ENCODE data around the gene REG1B.

Gene REG1B

GRCh38 chr2:79114797-79115494 lies 27.2 kb upstream of the REG1B start:
- H3K9me3 ChIP-seq = no peaks in the 10 kb centered on the region
- H3K27ac ChIP-seq = no peak overlapping the region
- TF ChIP-seq CTCF (IDR thresholded peaks at IDR 0.05) = no peak
- no peaks in the 10 kb centered on the region for H3K36me3 ChIP-seq
- H3K27me3 ChIP-seq = no peaks in the 10 kb centered on the region
- no peaks in the 10 kb centered on the region for H3K4me1 ChIP-seq (ENCODE audit: control insufficient read depth in 1 of 2, insufficient read depth in 1 of 2, low read depth in 1 of 2, low read length in 1 of 2)
- no peak overlapping the region for H3K4me3 ChIP-seq (ENCODE audit: low read depth in 1 of 2, low read length in 1 of 2)

GRCh38 chr2:79112269-79112668 lies 24.5 kb upstream of the REG1B start:
- Histone ChIP-seq H3K27me3 (no peaks in the 10 kb centered on the region), H3K9me3 (no peaks in the 10 kb centered on the region), H3K4me3 (ENCODE audit: low read depth in 1 of 2, low read length in 1 of 2) (no peak overlapping the region), H3K4me1 (ENCODE audit: control insufficient read depth in 1 of 2, insufficient read depth in 1 of 2, low read depth in 1 of 2, low read length in 1 of 2) (no peaks in the 10 kb centered on the region), H3K27ac (no peak overlapping the region), H3K36me3 (no peaks in the 10 kb centered on the region)
- no peak for TF ChIP-seq CTCF (IDR thresholded peaks at IDR 0.05)

GRCh38 chr2:79105259-79105658 lies 17.5 kb upstream of the REG1B start:
- Histone ChIP-seq H3K27me3 (no peaks in the 10 kb centered on the region), H3K36me3 (no peaks in the 10 kb centered on the region), H3K4me1 (ENCODE audit: control insufficient read depth in 1 of 2, insufficient read depth in 1 of 2, low read depth in 1 of 2, low read length in 1 of 2) (no peaks in the 10 kb centered on the region), H3K9me3 (no peaks in the 10 kb centered on the region), H3K27ac (no peak overlapping the region), H3K4me3 (ENCODE audit: low read depth in 1 of 2, low read length in 1 of 2) (no peak overlapping the region)
- TF ChIP-seq CTCF (IDR thresholded peaks at IDR 0.05) = no peak

- no peaks in the 10 kb centered on the region for H3K27me3 ChIP-seq
- H3K4me3 ChIP-seq (ENCODE audit: low read depth in 1 of 2, low read length in 1 of 2) = no peak overlapping the region
- H3K27ac ChIP-seq = no peak overlapping the region
- H3K4me1 ChIP-seq (ENCODE audit: control insufficient read depth in 1 of 2, insufficient read depth in 1 of 2, low read depth in 1 of 2, low read length in 1 of 2) = no peaks in the 10 kb centered on the region
- no peak for TF ChIP-seq CTCF (IDR thresholded peaks at IDR 0.05)
- H3K9me3 ChIP-seq = no peaks in the 10 kb centered on the region
- no peaks in the 10 kb centered on the region for H3K36me3 ChIP-seq
Observed at GRCh38 chr2:79103214-79103613, 15.4 kb upstream of the REG1B start.

- no peaks in the 10 kb centered on the region for H3K9me3 ChIP-seq
- no peaks in the 10 kb centered on the region for H3K36me3 ChIP-seq
- no peak overlapping the region for H3K27ac ChIP-seq
- H3K27me3 ChIP-seq = no peaks in the 10 kb centered on the region
- H3K4me3 ChIP-seq (ENCODE audit: low read depth in 1 of 2, low read length in 1 of 2) = no peak overlapping the region
- no peak for TF ChIP-seq CTCF (IDR thresholded peaks at IDR 0.05)
- no peaks in the 10 kb centered on the region for H3K4me1 ChIP-seq (ENCODE audit: control insufficient read depth in 1 of 2, insufficient read depth in 1 of 2, low read depth in 1 of 2, low read length in 1 of 2)
Observed at GRCh38 chr2:79101024-79101423, 13.2 kb upstream of the REG1B start.
